GM12801 (cell line): ENCODE results near the gene ERH.

Source experiments
- CTCF ChIP-seq: IDR thresholded peaks from one replicate; pipeline ENCODE4 v1.5.1; 2011; ENCODE audit warnings: control low read depth; ENCODE audit not compliant: insufficient read length; ENCODE audit errors: extremely low read depth

Gene ERH

GRCh38 chr14:69355154-69355597, 42.9 kb downstream of the ERH start:
- no peak for TF ChIP-seq CTCF

GRCh38 chr14:69354383-69355153, 43.5 kb downstream of the ERH start:
- no peak for TF ChIP-seq CTCF

- TF ChIP-seq CTCF: no peak
Observed at GRCh38 chr14:69353168-69353567, 44.9 kb downstream of the ERH start.

- TF ChIP-seq CTCF: no peak
Observed at GRCh38 chr14:69351911-69352310, 46.2 kb downstream of the ERH start.

GRCh38 chr14:69351385-69351784, 46.7 kb downstream of the ERH start:
- TF ChIP-seq CTCF: no peak

GRCh38 chr14:69350892-69351291, 47.2 kb downstream of the ERH start:
- TF ChIP-seq CTCF: no peak

- TF ChIP-seq CTCF: no peak
Observed at GRCh38 chr14:69349091-69349777, 48.9 kb downstream of the ERH start.
